OCI-M1 (cell line): ENCODE data around the gene HOXD9.

Experiments
- DNase-seq: peaks from one replicate; lab custom pipeline; 2025; lab: John Stamatoyannopoulos, UW

The HOXD9 gene

DNA sequence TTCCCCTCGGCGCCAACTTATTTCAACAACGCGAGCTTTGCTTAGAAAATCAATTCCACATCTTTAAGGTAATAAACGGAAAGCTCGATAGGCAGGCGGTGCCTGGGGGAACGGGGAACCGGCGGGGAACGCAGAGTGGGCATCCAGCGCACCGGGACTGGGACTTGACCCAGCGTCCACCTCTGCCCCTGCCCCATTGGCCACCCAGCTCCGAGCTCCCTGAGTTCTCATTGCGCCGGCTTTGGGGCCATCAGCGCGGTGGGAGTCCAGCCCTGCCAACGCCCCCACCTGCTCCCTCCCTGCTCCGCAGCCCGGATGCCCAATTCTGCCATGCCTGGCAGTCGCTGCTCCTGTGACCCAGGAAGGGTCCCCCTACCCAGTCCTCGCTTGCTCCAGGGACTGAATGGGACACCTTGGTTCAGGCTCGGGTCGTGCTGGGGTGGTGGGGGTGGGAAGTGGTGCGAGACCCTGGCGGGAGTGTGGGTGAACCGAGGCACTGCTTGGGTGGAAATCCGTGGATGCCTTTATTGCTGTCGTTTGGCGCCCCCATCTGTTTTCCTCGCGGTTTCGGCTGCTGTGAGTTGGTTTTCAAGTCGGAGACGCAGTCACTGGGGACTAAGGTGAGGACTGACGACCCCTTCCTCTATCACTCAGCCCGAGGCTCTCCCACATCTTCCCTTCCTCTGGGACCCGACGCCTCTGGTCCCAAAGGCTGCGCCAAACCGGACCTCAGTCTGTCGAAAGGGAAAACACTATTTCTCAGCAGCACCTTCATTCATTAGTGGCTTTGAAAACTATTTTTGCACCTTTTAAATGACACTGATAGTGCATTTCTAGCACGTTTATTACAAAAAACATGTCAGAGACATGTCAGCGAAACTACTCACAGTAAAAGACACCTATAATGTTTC is 36.4 kb upstream of the HOXD9 start:
- DNase-seq, result peak; percentile 61

DNA sequence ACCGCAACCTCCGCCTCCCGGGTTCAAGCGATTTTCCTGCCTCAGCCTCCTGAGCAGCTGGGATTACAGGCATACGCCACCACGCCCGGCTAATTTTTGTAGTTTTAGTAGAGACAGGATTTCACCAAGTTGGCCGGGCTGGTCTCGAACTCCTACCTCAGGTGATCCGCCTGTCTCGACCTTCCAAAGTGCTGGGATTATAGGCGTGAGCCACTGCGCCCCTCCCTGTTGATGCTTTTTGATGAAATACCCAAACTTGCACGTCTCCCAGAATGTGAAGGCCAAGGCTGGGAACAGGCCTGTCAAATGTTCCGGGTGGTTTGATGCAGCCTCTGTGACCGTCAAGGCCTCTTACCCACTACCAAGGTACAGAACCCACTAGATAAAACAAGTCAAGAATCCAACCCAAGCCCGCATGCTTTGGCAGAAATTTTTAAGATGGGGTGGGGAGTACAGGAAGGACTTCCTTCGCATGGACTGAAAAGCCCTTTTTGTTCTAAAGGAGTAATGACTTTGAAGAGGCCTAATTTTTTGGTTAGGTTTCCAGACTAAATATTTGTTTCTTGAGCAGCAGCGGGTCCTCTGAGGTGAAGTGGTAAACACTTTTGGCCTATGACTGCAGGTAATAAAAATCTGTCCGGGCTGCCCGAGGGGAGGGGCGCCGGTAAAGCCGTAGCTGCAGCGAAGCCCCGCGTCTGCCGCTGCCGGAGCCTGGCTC is 35.0 kb upstream of the HOXD9 start:
- DNase-seq, result no peak

DNA sequence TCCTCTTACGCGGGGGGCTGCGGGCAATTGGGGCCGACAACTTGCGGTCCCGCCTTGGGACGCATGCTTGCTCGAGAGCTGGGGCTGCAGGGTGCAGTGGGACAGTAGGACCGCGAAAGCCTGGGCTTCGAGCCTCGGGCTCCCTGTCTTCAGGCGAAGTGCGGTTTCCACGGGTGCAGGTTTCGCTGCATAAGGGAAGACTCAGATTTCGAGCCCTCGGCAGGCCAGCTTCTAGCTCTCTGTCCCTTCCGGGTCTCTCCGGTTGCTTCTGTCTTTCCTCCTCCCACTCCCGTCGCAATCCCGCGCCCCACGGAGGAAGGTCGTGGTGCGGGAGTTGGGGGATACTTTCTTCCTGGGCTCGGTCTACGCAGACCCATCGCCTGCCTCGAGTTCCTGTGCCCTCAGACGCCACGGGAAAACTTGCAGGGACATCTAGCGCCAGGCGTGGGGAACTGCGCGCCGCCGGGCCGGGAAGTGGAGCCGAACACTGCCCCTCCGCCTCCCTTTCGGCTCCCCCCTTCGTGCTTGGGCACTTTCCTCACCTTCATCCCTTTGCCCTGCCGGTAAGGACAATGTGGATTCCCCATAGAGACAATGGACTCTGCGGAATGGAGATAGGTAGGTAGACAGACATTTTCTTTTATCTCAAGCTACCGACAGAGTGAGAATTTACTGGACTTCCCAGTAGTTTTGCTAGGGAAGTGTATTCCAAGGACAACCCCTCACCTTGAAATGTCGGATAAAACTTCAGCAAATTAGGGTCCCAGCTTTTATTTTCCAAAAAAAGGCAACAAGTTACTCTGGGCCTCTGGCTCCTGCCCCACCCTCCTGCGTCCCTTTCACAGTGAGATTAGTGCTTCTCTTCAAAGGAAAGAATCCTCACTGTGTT is 34.2 kb upstream of the HOXD9 start:
- DNase-seq, result peak; percentile 78

DNA sequence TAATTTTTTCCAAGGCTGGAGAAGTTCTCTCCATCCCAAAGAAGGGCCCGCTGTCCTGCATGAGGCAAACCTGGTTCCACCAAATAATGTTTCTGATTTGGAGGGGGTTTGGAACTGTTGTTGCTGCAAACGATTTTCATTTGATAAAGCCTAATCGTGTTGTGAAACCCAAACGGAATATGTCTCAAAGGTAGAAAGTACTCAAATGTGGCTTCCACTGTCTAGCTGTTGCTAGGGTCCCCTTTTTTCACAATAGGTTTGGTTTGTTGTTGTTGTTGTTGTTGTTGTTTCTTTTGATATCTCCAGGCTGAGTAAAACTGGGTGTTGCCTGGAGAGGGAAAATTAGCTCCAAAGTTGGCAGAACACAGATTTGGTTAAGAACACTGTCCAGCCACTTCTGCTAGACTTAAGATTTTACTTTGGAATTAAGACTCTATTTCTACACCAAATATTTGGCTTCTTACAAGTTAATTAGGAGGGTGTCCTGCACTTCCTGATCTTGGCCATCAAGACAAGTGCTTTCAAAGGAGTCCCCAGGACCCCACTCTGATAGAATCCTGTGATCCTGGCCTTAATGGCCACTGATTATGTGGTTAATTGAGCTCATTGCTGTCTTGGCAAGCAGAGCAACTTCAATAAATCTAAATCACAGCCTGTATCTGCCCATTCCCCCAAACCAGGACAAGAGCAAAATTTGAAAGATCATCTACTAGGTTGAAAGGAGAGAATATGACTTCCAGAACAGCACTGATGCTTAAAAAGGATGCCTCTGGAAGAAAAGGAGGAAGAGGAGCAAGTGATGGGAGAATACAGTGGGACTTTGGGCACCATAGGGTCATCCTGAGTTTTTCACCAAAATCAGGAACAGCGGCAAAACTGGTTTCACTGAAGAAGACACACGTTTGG is 33.3 kb upstream of the HOXD9 start:
- no peak for DNase-seq

DNA sequence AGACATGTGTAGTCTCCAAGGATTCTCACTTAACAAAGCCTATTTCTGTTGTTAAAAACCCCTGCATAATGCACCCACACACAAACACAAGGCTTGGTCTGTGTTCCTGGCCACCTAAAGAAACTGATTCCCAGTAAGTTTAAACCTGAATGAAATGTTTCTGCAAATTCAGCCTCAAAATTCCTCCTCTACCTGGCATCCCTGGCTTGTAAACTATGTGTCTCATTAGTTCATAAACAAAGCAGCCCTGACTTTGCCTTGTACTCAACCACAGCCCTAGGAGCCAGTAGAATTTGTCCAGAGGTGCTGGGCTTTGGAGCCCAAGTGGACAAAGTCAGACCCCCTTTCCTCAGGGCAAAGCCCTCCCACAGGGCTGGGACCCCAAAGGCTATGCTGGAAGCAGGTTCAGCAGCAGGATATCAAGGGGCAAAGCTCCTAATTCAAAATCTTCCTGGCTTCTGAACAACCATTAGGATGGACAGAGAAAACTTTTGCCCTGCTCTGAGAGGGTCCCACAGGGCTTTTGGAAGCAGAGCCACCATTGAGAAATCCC is 32.6 kb upstream of the HOXD9 start:
- DNase-seq, result no peak

DNA sequence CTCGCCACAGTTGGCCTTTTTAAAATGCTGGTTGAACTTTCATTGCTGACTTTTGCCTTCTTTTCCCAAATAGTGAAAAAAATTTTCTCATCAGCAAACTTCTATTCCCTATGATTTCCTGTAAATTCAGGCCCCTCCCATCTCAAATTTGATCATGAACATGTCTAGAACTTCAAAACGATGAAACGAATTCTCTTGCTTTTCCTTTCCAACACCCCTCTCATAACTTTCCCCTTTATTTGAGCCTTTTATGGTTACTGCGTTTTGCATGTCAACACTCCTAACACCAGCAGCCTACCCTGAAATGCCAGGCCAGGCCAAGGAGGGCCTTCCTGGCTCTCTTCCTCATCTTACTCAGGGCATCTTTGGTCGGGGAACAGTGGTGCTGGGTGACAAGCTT is 31.7 kb upstream of the HOXD9 start:
- no peak for DNase-seq

DNA sequence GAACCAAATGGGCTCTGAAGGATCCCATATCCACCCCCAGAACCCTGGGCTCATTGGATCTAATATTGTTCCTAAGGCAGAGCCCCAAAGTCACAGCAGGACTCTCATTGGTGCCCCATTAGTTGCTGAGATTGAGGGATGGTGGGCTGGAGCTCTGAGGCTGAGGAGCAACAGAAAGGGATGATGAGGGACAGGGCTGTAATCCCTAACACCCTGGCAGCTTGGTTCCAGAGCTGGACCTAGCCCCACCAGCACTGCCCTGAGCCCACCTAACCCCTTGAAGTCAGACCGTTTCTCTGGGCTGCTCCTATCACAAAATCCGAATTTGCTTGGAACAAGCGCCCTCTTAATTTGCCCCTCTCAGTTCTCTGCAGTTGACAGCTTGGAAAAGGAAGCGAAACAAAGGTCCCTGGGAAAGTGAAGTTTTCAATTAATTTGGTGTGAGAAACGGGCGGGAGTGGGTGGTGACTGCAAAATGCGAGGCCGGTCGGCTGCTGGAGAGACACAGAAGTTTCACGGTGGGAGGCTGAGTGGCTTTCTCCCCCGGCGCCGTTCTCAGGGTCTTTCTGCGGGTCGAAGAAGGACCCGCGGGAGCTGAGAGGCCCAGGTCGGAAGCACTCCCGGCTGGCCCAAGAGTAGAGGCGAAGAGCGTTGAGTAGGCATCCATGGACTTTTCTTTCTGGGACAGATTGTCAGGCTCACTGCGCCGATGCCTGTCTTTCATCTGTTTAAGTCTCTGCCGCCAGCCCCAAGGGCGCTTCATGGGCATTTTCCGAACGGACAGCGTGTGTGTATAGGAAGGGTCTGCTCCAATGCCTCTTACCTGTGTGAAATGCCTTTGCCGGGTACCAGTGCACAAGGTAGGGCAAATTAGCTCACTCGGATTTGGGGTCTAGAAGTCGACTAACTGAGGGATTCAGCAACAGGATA is 30.9 kb upstream of the HOXD9 start:
- DNase-seq, result no peak

DNA sequence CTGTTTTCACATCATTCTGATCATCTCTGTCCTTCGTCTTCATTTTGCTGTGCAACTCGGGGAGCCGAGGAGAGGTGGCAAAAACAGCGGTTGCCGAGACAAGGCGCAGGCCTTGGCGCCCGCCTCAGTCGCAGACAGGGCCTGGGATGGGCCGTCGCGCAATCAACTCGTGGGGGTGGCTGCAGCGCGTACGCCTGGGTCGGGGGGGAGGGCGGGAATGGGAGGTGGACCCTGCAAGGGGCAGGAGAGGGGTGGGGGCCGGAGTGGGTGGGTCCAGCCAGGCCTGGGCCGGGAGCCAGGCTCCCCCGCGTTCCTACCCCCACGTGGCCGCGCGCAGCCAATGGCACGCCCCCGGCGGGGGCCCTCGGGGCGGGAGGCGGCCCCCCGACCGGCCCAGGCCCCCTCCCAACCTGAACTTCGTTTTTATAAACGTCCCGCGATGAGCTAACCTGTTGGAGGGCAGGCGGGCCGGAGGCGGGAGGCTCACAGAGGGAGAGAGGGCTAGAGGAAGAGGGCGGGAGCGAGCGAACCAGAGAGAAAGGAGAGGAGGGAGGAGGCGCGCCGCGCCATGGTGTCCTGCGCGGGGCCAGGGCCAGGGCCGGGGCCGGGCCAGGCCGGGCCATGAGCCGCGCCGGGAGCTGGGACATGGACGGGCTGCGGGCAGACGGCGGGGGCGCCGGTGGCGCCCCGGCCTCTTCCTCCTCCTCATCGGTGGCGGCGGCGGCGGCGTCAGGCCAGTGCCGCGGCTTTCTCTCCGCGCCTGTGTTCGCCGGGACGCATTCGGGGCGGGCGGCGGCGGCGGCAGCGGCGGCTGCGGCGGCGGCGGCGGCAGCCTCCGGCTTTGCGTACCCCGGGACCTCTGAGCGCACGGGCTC is 30.0 kb upstream of the HOXD9 start, which contains the start of gene HOXD13:
TSS of gene HOXD13 (plus strand) at position 452 of the 875 bp plus-strand sequence. CDS start at position 622, 170 bp downstream.
- no peak for DNase-seq

DNA sequence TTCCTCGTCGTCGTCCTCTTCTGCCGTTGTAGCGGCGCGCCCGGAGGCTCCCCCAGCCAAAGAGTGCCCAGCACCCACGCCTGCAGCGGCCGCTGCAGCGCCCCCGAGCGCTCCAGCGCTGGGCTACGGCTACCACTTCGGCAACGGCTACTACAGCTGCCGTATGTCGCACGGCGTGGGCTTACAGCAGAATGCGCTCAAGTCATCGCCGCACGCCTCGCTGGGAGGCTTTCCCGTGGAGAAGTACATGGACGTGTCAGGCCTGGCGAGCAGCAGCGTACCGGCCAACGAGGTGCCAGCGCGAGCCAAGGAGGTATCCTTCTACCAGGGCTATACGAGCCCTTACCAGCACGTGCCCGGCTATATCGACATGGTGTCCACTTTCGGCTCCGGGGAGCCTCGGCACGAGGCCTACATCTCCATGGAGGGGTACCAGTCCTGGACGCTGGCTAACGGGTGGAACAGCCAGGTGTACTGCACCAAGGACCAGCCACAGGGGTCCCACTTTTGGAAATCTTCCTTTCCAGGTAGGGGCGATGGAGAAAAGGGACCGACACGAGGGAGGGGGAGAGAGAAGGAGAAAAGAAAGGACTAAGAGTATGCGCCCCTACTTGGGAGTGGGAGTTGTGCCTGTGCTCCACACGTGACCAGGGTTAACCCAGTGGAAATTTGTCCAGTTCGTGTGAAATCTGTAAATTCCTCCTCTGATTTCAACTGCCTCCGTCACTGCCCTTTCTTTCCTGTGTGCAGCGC is 29.2 kb upstream of the HOXD9 start:
- no peak for DNase-seq

DNA sequence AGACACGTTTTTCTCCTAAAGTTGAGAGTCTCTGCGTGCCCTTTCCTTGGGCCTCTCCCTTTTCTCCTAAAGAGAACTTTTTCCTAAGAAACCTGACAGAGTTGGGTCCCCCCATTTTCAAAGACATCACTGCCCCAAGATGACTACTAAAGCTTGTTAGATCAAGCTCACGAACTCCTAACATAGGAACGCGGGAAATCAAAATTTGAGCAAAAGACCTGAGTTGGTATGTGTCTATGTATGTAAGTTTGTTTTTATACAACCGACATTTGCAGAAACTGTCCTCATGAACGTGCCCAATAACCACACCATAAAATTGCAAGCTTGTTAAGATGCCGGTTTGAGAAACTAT is 28.6 kb upstream of the HOXD9 start:
- DNase-seq, result no peak

DNA sequence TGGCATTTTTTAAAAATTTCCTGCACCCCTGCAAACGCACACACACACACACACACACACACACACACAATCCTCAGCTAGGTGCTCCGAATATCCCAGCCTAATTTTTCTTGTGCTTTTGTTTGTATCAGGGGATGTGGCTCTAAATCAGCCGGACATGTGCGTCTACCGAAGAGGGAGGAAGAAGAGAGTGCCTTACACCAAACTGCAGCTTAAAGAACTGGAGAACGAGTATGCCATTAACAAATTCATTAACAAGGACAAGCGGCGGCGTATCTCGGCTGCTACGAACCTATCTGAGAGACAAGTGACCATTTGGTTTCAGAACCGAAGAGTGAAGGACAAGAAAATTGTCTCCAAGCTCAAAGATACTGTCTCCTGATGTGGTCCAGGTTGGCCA is 28.2 kb upstream of the HOXD9 start:
- no peak for DNase-seq

DNA sequence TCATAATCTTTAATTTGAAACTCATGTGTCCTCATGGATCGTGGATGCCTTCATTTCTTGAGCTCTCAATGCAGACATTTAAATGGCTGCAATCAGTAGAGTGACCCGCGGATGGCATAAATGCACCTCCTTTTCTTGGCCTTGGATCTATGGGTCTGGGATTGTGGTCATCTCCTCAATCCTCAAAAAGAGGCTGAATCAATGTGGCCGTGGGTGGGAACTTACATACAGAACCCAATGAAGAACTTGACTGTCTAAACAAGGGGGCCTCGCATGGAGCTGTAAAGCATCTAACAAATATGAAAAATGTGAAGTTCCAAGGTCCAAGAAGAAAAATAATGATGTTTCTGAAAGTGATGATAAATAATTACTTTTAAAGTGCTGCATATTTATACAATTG is 27.1 kb upstream of the HOXD9 start:
- no peak for DNase-seq

DNA sequence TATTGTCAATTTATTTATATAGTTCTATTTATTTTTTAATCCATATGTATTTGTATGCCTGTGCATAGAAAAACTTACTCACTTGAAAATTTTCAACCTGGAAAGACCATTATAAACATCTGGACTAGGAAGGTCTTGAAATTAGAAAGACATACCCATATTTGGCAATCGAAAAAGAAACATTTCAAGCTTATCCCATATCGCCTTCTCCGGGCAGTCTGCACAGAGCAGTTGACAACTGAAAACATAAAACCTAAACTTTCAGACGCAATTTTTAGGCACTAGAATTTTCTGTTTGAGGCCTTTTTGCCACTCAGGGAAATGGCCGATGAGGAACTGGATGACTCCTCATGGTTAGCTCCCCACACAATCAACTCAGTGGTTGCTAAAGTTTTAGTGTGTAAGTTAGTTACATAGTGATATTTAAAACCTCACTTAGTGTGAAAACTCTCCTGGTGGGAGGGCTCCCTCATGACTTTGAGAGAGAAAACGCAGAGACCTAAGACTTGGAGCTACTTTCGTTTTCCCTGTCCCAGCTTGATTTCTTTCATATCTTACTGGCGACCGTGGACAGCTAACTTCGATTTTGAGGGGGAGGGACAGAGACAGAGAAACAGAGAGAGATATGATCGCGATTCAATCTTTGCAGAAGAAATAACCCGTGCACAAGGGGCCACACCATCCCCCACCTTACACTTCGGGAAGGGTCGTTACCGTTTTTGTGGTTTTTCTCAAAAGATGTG is 26.1 kb upstream of the HOXD9 start:
- DNase-seq, result peak; percentile 93

DNA sequence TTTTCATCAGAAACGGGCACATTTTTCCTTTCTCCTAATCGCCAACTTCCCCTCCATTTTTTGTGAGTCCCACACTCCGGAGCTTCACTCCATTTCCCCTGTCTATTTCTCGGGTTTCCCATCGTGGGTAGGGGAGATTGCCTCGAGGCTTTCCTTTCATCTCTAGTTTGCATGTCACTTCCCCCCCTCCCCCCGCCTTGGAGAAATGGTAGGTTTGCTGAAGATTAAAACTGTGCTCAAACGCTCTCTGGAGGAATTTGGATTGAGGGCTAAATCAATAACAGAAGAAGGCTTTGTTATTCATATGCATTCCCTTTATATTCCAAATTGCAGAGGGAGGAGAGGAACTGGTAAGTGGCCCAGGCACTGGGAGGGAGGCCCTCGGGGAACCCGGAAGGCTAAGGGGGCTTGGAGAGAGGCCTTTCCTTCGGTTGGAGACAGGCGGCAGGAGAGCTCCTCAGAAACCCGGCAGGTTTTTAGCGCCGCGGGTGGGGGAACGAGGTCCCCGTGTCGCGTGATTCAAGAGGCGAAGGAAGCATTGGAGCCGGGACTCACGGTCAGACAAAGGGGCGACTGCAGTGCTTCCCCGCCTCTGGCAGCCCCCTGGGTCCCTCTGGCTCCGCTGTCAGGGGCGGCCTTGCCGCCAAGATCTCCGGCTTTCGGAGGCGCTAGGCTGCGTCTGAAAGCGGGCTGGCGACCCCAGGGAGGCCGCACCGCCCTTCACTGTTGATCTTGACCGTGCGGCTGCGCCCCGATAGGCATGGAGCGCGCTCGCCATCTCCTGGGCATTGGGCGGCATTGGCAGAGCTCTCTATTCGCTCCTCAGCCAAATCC is 25.3 kb upstream of the HOXD9 start:
- peak; percentile 94 for DNase-seq

DNA sequence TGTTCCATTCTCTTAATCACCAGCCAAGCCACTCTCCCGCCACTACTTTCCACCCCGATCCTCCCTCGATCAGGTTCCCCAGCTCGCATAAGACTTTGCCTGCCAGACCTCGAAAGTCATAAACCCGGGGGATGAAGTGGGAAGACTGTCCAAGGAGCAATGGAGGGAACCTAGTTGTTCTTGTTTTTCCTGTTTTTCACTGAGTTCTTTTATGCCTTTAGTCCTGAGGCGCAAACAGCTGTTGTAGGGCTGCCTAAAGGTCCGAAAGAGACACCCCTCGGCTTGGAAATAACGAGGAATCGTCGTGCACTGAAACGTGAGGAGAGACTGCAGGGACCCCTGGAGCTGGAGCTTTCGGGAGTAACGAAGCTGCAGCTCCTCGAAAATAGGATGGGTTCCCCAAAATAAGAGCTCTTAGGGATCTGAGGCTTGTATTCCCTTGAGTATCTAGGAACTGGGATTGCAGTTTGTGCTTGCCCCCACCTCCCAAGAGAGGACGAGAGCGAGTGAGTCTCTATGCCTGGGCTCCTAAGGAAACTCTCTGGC is 24.6 kb upstream of the HOXD9 start:
- DNase-seq, result no peak
